OCI-LY1 (cell line): Measurements from ENCODE around the gene KIRREL3.

ENCODE experiments used
- H2AFZ ChIP-seq: fragments of 200-600 bp; sonication (generic), shearing (Covaris generic); 2 replicates; pipeline ENCODE4 v1.6.0; 2014; ENCODE audit warnings: antibody characterized with exemption, mild to moderate bottlenecking, low read length
- H3F3A ChIP-seq: fragments of 200-600 bp; sonication (generic), shearing (Covaris generic); 2 replicates; pipeline ENCODE4 v1.6.0; 2014; ENCODE audit warnings: mild to moderate bottlenecking, antibody characterized with exemption, low read length, moderate library complexity; ENCODE audit not compliant: insufficient read depth
- H3K27ac ChIP-seq: fragments of 200-600 bp; sonication (generic); 2 replicates; pipeline ENCODE4 v1.5.1; 2014; ENCODE audit warnings: low read length, mixed run types, mild to moderate bottlenecking, low read depth; ENCODE audit not compliant: poor library complexity, severe bottlenecking
- H3K27me3 ChIP-seq: fragments of 200-600 bp; sonication (generic); 2 replicates; pipeline ENCODE4 v1.6.0; 2014; ENCODE audit warnings: antibody characterized with exemption, mild to moderate bottlenecking, low read length, moderate library complexity; ENCODE audit not compliant: insufficient read depth
- H3K36me3 ChIP-seq: fragments of 200-600 bp; sonication (generic); 2 replicates; pipeline ENCODE4 v1.6.1; 2014; ENCODE audit warnings: mild to moderate bottlenecking, antibody characterized with exemption, low read length, moderate library complexity, mixed read lengths; ENCODE audit not compliant: insufficient read depth
- H3K4me1 ChIP-seq: fragments of 200-600 bp; sonication (generic); 2 replicates; pipeline ENCODE4 v1.5.1; 2014; ENCODE audit warnings: mild to moderate bottlenecking, low read length, moderate library complexity; ENCODE audit not compliant: insufficient read depth, severe bottlenecking
- H3K4me2 ChIP-seq: fragments of 200-600 bp; sonication (generic), shearing (Covaris generic); 2 replicates; pipeline ENCODE4 v1.6.1; 2014; ENCODE audit warnings: low read length
- H3K4me3 ChIP-seq: fragments of 200-600 bp; sonication (generic); 2 replicates; pipeline ENCODE4 v1.5.1; 2014; ENCODE audit warnings: low read length, low read depth, mild to moderate bottlenecking, mixed read lengths; ENCODE audit not compliant: poor library complexity, severe bottlenecking
- H3K79me2 ChIP-seq: fragments of 200-600 bp; shearing (Covaris generic); 2 replicates; pipeline ENCODE4 v1.6.1; 2016; ENCODE audit warnings: mixed run types, low read length, mixed read lengths; ENCODE audit not compliant: insufficient read depth
- H3K9ac ChIP-seq: fragments of 200-600 bp; sonication (generic), shearing (Covaris generic); 2 replicates; pipeline ENCODE4 v1.6.1; 2014; ENCODE audit warnings: mild to moderate bottlenecking, low read length, mixed read lengths
- H3K9me2 ChIP-seq: fragments of 200-600 bp; sonication (generic), shearing (Covaris generic); 2 replicates; pipeline ENCODE4 v1.6.1; 2014; ENCODE audit warnings: low read depth, mild to moderate bottlenecking, low read length, mixed read lengths
- H3K9me3 ChIP-seq: fragments of 200-600 bp; shearing (Covaris generic); 2 replicates; pipeline ENCODE4 v1.6.1; 2014; ENCODE audit warnings: low read length, mixed read lengths
- H4K20me1 ChIP-seq: fragments of 200-600 bp; sonication (generic), shearing (Covaris generic); 2 replicates; pipeline ENCODE4 v1.6.0; 2016; ENCODE audit warnings: mild to moderate bottlenecking, low read length; ENCODE audit not compliant: insufficient read depth
- EZH2 ChIP-seq: fragments of 200-600 bp; sonication (generic), shearing (Covaris generic); IDR thresholded peaks from 2 replicates; pipeline ENCODE4 v1.8.0; 2017; ENCODE audit warnings: borderline replicate concordance, mixed run types, mild to moderate bottlenecking, antibody characterized with exemption, low read length, moderate library complexity, mixed read lengths
- TF ChIP-seq, protein P1 (sequence below): fragments of 200-600 bp; sonication (generic), shearing (Covaris generic); IDR thresholded peaks from 2 replicates; pipeline ENCODE4 v1.5.1; 2017; ENCODE audit warnings: mild to moderate bottlenecking, antibody characterized with exemption, low read length, moderate library complexity, mixed read lengths

The KIRREL3 gene

DNA sequence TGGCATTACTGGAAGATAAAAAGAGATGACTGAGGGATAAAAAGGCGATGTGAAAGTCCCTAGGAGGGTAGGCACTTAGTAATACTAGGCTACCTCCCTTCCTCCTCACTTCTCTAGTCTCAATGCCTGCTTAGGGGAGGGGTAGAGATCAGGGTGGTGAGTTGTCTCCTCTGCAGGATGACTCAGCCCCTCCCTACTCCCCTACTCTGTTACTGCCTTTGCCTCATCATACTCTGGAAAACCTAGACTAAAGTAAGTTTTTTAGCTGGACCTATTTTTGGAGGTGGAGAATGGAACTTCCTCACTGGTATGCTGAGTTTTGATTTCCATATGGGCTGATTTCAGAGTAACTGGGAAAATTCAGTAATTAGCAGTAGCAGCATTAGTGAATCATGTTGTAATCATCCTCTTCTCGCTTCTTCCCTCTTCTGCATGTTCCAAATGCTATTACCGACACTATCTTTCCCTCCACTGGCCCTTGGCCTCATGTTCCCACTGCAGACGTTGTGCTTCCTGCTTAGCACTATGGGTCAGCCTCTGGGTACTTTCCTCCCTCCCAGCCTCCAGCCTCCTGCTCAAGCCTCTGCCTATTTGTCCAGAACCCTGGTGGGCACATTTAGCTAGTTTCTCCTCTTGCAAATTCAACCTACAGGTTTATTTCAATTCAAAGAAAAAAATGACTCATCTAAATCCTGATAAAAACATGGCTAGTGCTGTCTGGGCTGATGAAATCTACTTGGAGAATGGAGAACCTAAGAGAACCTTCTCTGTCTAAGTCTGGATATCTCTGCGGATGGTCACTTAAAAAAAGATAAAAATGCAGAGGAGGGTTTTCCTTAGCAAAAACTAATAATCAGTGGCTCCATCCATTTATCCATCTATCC, 363.4 kb downstream of the KIRREL3 start:
- Histone ChIP-seq H3K79me2 (no peaks in the 10 kb centered on the region), H3K4me2 (no peak overlapping the region), H3K9me3 (no peaks in the 10 kb centered on the region), H3K27me3 (no peaks in the 10 kb centered on the region), H3K4me1 (no peaks in the 10 kb centered on the region), H3K36me3 (no peaks in the 10 kb centered on the region), H3F3A (no peaks in the 10 kb centered on the region), H4K20me1 (no peaks in the 10 kb centered on the region), H2AFZ (no peak overlapping the region), H3K4me3 (no peak overlapping the region), H3K27ac (no peak overlapping the region), H3K9me2 (no peaks in the 10 kb centered on the region), H3K9ac (no peak overlapping the region)
- TF ChIP-seq, protein P1, sequence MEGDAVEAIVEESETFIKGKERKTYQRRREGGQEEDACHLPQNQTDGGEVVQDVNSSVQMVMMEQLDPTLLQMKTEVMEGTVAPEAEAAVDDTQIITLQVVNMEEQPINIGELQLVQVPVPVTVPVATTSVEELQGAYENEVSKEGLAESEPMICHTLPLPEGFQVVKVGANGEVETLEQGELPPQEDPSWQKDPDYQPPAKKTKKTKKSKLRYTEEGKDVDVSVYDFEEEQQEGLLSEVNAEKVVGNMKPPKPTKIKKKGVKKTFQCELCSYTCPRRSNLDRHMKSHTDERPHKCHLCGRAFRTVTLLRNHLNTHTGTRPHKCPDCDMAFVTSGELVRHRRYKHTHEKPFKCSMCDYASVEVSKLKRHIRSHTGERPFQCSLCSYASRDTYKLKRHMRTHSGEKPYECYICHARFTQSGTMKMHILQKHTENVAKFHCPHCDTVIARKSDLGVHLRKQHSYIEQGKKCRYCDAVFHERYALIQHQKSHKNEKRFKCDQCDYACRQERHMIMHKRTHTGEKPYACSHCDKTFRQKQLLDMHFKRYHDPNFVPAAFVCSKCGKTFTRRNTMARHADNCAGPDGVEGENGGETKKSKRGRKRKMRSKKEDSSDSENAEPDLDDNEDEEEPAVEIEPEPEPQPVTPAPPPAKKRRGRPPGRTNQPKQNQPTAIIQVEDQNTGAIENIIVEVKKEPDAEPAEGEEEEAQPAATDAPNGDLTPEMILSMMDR: no peak
- no peak for TF ChIP-seq EZH2

DNA sequence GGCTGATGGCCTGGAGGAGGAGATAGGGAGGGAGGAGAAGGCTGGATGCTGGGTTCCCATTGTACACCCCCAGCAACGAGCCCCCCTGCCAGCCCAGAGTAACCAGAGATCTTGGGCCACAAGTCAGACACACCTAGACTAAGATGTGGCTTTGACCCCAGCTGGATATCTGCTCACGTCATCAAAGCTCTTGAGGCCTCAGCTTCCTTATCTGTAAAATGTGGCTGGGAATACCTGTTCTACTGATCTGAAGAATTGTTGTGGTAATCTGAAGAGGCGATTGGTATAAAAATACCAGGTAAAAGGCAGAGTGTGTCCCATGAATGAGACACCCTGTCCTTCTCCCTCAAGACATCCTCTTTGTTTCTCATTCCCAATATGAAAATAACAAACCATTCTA, 365.1 kb downstream of the KIRREL3 start:
- Histone ChIP-seq H3K4me2 (no peak overlapping the region), H3K4me3 (no peak overlapping the region), H3K36me3 (no peaks in the 10 kb centered on the region), H3K9me3 (no peaks in the 10 kb centered on the region), H3K79me2 (no peaks in the 10 kb centered on the region), H4K20me1 (no peaks in the 10 kb centered on the region), H3F3A (no peaks in the 10 kb centered on the region), H3K4me1 (no peaks in the 10 kb centered on the region), H3K9me2 (no peaks in the 10 kb centered on the region), H3K27ac (no peak overlapping the region), H3K9ac (no peak overlapping the region), H3K27me3 (no peaks in the 10 kb centered on the region), H2AFZ (no peak overlapping the region)
- TF ChIP-seq EZH2: no peak
- TF ChIP-seq, protein P1: no peak

DNA sequence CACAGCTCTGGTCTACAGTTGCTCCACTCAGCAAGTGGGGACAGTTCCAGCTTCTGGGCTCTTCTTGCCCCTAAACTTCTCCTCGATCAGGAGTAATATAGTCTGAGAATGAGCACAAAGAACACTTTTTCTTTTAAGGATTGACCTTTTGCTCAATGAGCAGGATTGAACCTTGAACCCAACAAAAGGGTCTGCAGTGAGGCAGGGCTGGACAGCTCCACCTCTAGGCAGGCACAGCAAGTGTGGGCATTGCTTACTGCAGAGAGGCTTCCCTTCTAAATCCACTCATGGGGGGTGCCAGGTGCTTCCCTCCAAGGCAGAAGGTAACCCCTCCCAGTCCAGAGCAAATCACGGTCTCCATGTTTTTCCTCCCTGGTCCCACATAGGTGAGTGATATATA, 365.6 kb downstream of the KIRREL3 start:
- H2AFZ ChIP-seq: no peak overlapping the region
- no peak for TF ChIP-seq EZH2
- TF ChIP-seq, protein P1: no peak
- no peaks in the 10 kb centered on the region for H3K9me2 ChIP-seq
- H4K20me1 ChIP-seq: no peaks in the 10 kb centered on the region
- no peak overlapping the region for H3K4me3 ChIP-seq
- H3K36me3 ChIP-seq: no peaks in the 10 kb centered on the region
- no peaks in the 10 kb centered on the region for H3F3A ChIP-seq
- no peak overlapping the region for H3K27ac ChIP-seq
- no peak overlapping the region for H3K4me2 ChIP-seq
- H3K4me1 ChIP-seq: no peaks in the 10 kb centered on the region
- no peak overlapping the region for H3K9ac ChIP-seq
- no peaks in the 10 kb centered on the region for H3K9me3 ChIP-seq
- no peaks in the 10 kb centered on the region for H3K27me3 ChIP-seq
- no peaks in the 10 kb centered on the region for H3K79me2 ChIP-seq
